Measurements from ENCODE around the gene KHNYN.

Gene KHNYN

DNA sequence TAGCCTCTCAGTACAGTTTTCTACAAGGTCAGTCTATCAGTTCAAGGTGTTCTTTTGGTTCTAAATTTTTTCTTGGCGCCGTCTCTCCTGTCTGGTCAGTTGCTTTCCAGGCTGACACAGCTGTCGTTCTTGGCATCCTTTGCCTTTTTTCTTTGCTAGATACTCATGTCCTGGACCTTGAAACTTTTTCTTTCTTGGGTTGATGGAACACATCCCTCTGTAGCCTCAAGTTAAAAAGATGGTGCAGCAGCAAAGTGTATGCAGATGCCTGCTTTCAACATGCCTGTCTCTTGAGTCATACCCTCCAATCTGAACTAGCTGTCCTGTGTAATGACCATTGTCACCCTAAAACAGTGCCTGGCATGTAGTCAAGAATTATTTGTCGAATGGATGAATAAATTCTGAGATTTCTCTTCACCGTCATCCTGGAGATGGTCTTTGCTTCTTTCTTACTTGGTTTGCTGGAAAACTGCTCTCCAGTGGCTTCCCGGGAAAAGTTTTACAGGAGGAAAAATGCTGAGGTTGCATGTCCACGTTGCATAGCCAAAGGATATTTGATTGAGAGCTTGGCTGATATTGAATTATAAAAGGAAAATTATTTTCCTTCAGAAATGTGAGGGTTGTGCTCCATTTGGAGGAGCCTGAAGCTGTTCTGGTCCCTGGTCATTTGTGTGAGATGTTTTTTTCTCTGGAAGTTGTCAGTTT is 26.3 kb upstream of the KHNYN start:
- TF ChIP-seq CTCF (IDR thresholded peaks at IDR 0.05; ENCODE audit: borderline replicate concordance, extremely low read depth, low read length, poor library complexity, severe bottlenecking), result no peak
- no peak for TF ChIP-seq EZH2 (IDR thresholded peaks at IDR 0.05; ENCODE audit: borderline replicate concordance, low read depth, low read length, severe bottlenecking)
- ATAC-seq (ENCODE audit: insufficient read depth, low read depth) (no peak), DNase-seq (no peak)
- Histone ChIP-seq H3K4me3 (ENCODE audit: low read depth in 1 of 2, low read length in 2 of 2) (no peak overlapping the region), H3K9ac (ENCODE audit: low read depth, low read length) (no peak overlapping the region), H3K4me2 (ENCODE audit: insufficient read depth, low read length) (no peak overlapping the region), H3K4me1 (ENCODE audit: insufficient read depth, low read length) (no peaks in the 10 kb centered on the region), H3K27ac (ENCODE audit: low read length) (no peak overlapping the region), H3K79me2 (ENCODE audit: insufficient read depth, low read length) (no peaks in the 10 kb centered on the region), H4K20me1 (ENCODE audit: insufficient read depth, low read length) (no peaks in the 10 kb centered on the region), H2AFZ (ENCODE audit: low read depth, low read length) (no peak overlapping the region), H3K27me3 (ENCODE audit: insufficient read depth, low read length, poor library complexity) (peaks cover 44% of the 10 kb centered on the region), H3K9me3 (ENCODE audit: insufficient read depth, low read length, severe bottlenecking) (no peaks in the 10 kb centered on the region), H3K36me3 (ENCODE audit: insufficient read depth, low read length) (no peaks in the 10 kb centered on the region)

- TF ChIP-seq CTCF (IDR thresholded peaks at IDR 0.05; ENCODE audit: borderline replicate concordance, extremely low read depth, low read length, poor library complexity, severe bottlenecking), result no peak
- no peak for TF ChIP-seq EZH2 (IDR thresholded peaks at IDR 0.05; ENCODE audit: borderline replicate concordance, low read depth, low read length, severe bottlenecking)
- Histone ChIP-seq H3K36me3 (ENCODE audit: insufficient read depth, low read length) (no peaks in the 10 kb centered on the region), H3K27ac (ENCODE audit: low read length) (no peak overlapping the region), H3K4me2 (ENCODE audit: insufficient read depth, low read length) (no peak overlapping the region), H3K4me3 (ENCODE audit: low read depth in 1 of 2, low read length in 2 of 2) (no peak overlapping the region), H3K9me3 (ENCODE audit: insufficient read depth, low read length, severe bottlenecking) (no peaks in the 10 kb centered on the region), H4K20me1 (ENCODE audit: insufficient read depth, low read length) (no peaks in the 10 kb centered on the region), H2AFZ (ENCODE audit: low read depth, low read length) (no peak overlapping the region), H3K79me2 (ENCODE audit: insufficient read depth, low read length) (no peaks in the 10 kb centered on the region), H3K27me3 (ENCODE audit: insufficient read depth, low read length, poor library complexity) (peaks cover 43% of the 10 kb centered on the region), H3K4me1 (ENCODE audit: insufficient read depth, low read length) (no peaks in the 10 kb centered on the region), H3K9ac (ENCODE audit: low read depth, low read length) (no peak overlapping the region)
- no peak for DNase-seq
- ATAC-seq (ENCODE audit: insufficient read depth, low read depth), result no peak
Observed at GRCh38 chr14:24404814-24405213, 24.9 kb upstream of the KHNYN start.

DNA sequence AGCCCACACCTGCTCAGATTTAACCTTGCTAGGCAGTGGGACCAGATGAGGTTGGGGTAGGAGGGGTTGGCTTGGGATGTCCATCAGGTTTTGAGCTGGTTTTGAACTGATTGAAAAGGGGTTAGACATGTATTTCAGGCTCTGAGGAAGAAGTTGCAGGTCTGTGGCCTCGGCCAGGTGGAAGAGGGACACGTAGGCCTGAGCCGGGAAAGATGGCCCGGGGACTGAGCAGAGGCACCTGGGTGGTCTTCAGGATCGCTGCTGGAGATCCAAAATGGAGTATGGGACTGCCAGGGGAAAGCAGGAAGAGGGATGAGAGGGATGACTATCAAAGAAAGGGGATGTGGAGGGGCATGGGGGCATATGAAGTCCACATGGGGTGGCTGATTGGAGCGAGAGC is 23.3 kb upstream of the KHNYN start:
- Histone ChIP-seq H2AFZ (ENCODE audit: low read depth, low read length) (no peak overlapping the region), H4K20me1 (ENCODE audit: insufficient read depth, low read length) (no peaks in the 10 kb centered on the region), H3K4me3 (ENCODE audit: low read depth in 1 of 2, low read length in 2 of 2) (no peak overlapping the region), H3K4me2 (ENCODE audit: insufficient read depth, low read length) (no peak overlapping the region), H3K27ac (ENCODE audit: low read length) (no peak overlapping the region), H3K27me3 (ENCODE audit: insufficient read depth, low read length, poor library complexity) (peaks cover 42% of the 10 kb centered on the region), H3K36me3 (ENCODE audit: insufficient read depth, low read length) (no peaks in the 10 kb centered on the region), H3K79me2 (ENCODE audit: insufficient read depth, low read length) (no peaks in the 10 kb centered on the region), H3K9ac (ENCODE audit: low read depth, low read length) (no peak overlapping the region), H3K4me1 (ENCODE audit: insufficient read depth, low read length) (no peaks in the 10 kb centered on the region), H3K9me3 (ENCODE audit: insufficient read depth, low read length, severe bottlenecking) (no peaks in the 10 kb centered on the region)
- ATAC-seq (ENCODE audit: insufficient read depth, low read depth) (no peak), DNase-seq (no peak)
- TF ChIP-seq EZH2 (IDR thresholded peaks at IDR 0.05; ENCODE audit: borderline replicate concordance, low read depth, low read length, severe bottlenecking) (no peak), CTCF (IDR thresholded peaks at IDR 0.05; ENCODE audit: borderline replicate concordance, extremely low read depth, low read length, poor library complexity, severe bottlenecking) (no peak)
